ENCODE results near the gene RAB6B.

RAB6B gene

GRCh38 chr3:133842158-133842557 lies 53.5 kb downstream of the RAB6B start:
- Histone ChIP-seq H3K36me3 (ENCODE audit: low read depth) (no peaks in the 10 kb centered on the region), H3K4me3 (ENCODE audit: severe bottlenecking) (no peak overlapping the region), H3K9me3 (ENCODE audit: severe bottlenecking) (no peaks in the 10 kb centered on the region), H3K27me3 (ENCODE audit: insufficient read depth, poor library complexity, severe bottlenecking) (no peaks in the 10 kb centered on the region), H3K4me1 (ENCODE audit: insufficient read depth, poor library complexity, severe bottlenecking) (no peaks in the 10 kb centered on the region), H3K27ac (ENCODE audit: poor library complexity, severe bottlenecking) (no peak overlapping the region)
- DNase-seq (ENCODE audit: low spot score), result no peak
- TF ChIP-seq CTCF (IDR thresholded peaks at IDR 0.05; ENCODE audit: poor library complexity, severe bottlenecking), result no peak
- no peak for ATAC-seq (ENCODE audit: low read depth)

GRCh38 chr3:133841196-133841595 lies 54.5 kb downstream of the RAB6B start:
- Histone ChIP-seq H3K4me1 (ENCODE audit: insufficient read depth, poor library complexity, severe bottlenecking) (no peaks in the 10 kb centered on the region), H3K27me3 (ENCODE audit: insufficient read depth, poor library complexity, severe bottlenecking) (no peaks in the 10 kb centered on the region), H3K27ac (ENCODE audit: poor library complexity, severe bottlenecking) (no peak overlapping the region), H3K4me3 (ENCODE audit: severe bottlenecking) (no peak overlapping the region), H3K9me3 (ENCODE audit: severe bottlenecking) (no peaks in the 10 kb centered on the region), H3K36me3 (ENCODE audit: low read depth) (no peaks in the 10 kb centered on the region)
- DNase-seq (ENCODE audit: low spot score) (no peak), ATAC-seq (ENCODE audit: low read depth) (no peak)
- TF ChIP-seq CTCF (IDR thresholded peaks at IDR 0.05; ENCODE audit: poor library complexity, severe bottlenecking), result no peak

GRCh38 chr3:133840767-133841166 lies 54.9 kb downstream of the RAB6B start:
- H3K36me3 ChIP-seq (ENCODE audit: low read depth), result no peaks in the 10 kb centered on the region
- H3K27ac ChIP-seq (ENCODE audit: poor library complexity, severe bottlenecking), result no peak overlapping the region
- DNase-seq (ENCODE audit: low spot score) (no peak), ATAC-seq (ENCODE audit: low read depth) (no peak)
- H3K4me3 ChIP-seq (ENCODE audit: severe bottlenecking), result no peak overlapping the region
- TF ChIP-seq CTCF (IDR thresholded peaks at IDR 0.05; ENCODE audit: poor library complexity, severe bottlenecking), result no peak
- no peaks in the 10 kb centered on the region for H3K4me1 ChIP-seq (ENCODE audit: insufficient read depth, poor library complexity, severe bottlenecking)
- H3K9me3 ChIP-seq (ENCODE audit: severe bottlenecking), result no peaks in the 10 kb centered on the region
- H3K27me3 ChIP-seq (ENCODE audit: insufficient read depth, poor library complexity, severe bottlenecking), result no peaks in the 10 kb centered on the region

GRCh38 chr3:133840055-133840737 lies 55.5 kb downstream of the RAB6B start:
- no peak overlapping the region for H3K27ac ChIP-seq (ENCODE audit: poor library complexity, severe bottlenecking)

More at GRCh38 chr3:133840055-133840737, 55.5 kb downstream of the RAB6B start:
- Histone ChIP-seq H3K36me3 (ENCODE audit: low read depth) (no peaks in the 10 kb centered on the region), H3K9me3 (ENCODE audit: severe bottlenecking) (no peaks in the 10 kb centered on the region), H3K4me3 (ENCODE audit: severe bottlenecking) (no peak overlapping the region), H3K27me3 (ENCODE audit: insufficient read depth, poor library complexity, severe bottlenecking) (no peaks in the 10 kb centered on the region), H3K4me1 (ENCODE audit: insufficient read depth, poor library complexity, severe bottlenecking) (no peaks in the 10 kb centered on the region)
- DNase-seq (ENCODE audit: low spot score), result no peak
- TF ChIP-seq CTCF (IDR thresholded peaks at IDR 0.05; ENCODE audit: poor library complexity, severe bottlenecking), result no peak
- ATAC-seq (ENCODE audit: low read depth), result no peak
